ENCODE measurements around the gene ZMYM5.
"Not testable (repeated sequence)": the region's sequence is repeated elsewhere in the genome, so short reads cannot be mapped to it uniquely, and the experiment has no call there.

The ZMYM5 gene

GRCh38 chr13:19818223-19818842 lies 45.1 kb downstream of the ZMYM5 start:
- DNase-seq (ENCODE audit: low spot score): no peak

GRCh38 chr13:19817510-19818158 lies 45.8 kb downstream of the ZMYM5 start:
- no peak for DNase-seq (ENCODE audit: low spot score)

- DNase-seq (ENCODE audit: low spot score): no peak
Observed at GRCh38 chr13:19817106-19817505, 46.3 kb downstream of the ZMYM5 start.

- DNase-seq (ENCODE audit: low spot score): not testable (repeated sequence)
Observed at GRCh38 chr13:19815842-19816241, 47.6 kb downstream of the ZMYM5 start.

- DNase-seq (ENCODE audit: low spot score): no peak
Observed at GRCh38 chr13:19810996-19811881, 52.2 kb downstream of the ZMYM5 start.

- no peak for DNase-seq (ENCODE audit: low spot score)
Observed at GRCh38 chr13:19810151-19810550, 53.3 kb downstream of the ZMYM5 start.

GRCh38 chr13:19805765-19806164 lies 57.7 kb downstream of the ZMYM5 start:
- DNase-seq (ENCODE audit: low spot score): no peak

- DNase-seq (ENCODE audit: low spot score): no peak
Observed at GRCh38 chr13:19795956-19796355, 67.5 kb downstream of the ZMYM5 start.

GRCh38 chr13:19794631-19795030 lies 68.8 kb downstream of the ZMYM5 start:
- DNase-seq (ENCODE audit: low spot score): no peak

- DNase-seq (ENCODE audit: low spot score): no peak
Observed at GRCh38 chr13:19791953-19792537, 71.4 kb downstream of the ZMYM5 start.

GRCh38 chr13:19782727-19783682 lies 80.4 kb downstream of the ZMYM5 start, which contains the start of gene PSPC1:
PSPC1 (minus strand) TSS chr13:19782945; CDS start chr13:19782757, 188 bp downstream.
- DNase-seq (ENCODE audit: low spot score): peak; percentile 98

- peak; percentile 62 for DNase-seq (ENCODE audit: low spot score)
Observed at GRCh38 chr13:19782049-19782726, 81.3 kb downstream of the ZMYM5 start.

- peak; percentile 10 for DNase-seq (ENCODE audit: low spot score)
Observed at GRCh38 chr13:19781526-19781925, 81.9 kb downstream of the ZMYM5 start.

GRCh38 chr13:19780753-19781418 lies 82.6 kb downstream of the ZMYM5 start:
- not testable (repeated sequence) for DNase-seq (ENCODE audit: low spot score)

Data from AG08396 (cell line).